ENCODE data around the gene USP6NL.

USP6NL gene

DNA sequence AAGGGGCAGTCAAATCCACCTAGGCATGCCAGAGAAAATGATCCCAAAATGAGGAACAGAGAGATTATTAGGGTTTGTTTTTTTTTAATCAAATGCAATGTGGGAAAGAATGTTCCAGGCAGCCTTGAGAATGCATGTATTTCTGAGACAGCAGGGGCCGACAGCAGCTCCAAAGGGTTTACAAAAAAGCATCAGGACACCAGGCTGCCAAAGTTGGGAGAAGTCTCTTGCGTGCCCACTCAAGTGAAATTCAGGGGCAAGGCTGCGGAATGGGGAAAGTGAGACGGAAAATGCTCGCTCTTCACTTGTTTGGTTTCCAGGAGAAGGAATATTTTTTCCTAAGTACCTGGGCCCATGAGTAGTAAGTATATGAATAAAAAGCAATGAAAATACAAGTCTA, 101.2 kb downstream of the USP6NL start:
- Histone ChIP-seq H3K18ac (ENCODE audit: low read length) (no peak overlapping the region), H3K36me3 (replicated peaks in 1 of 2; ENCODE audit: control insufficient read depth in 2 of 2, insufficient read depth in 2 of 2, low read length in 2 of 2) (peaks cover 8 to 34% of the 10 kb centered on the region in 2 donors), H3K27ac (replicated peaks; ENCODE audit: low read length) (no peak overlapping the region), H4K91ac (ENCODE audit: low read depth, low read length, poor library complexity) (no peak overlapping the region), H3K4me3 (ENCODE audit: low read length in 2 of 2) (no peak overlapping the region), H3K9ac (ENCODE audit: low read depth, low read length, poor library complexity) (no peak overlapping the region), H3K9me3 (replicated peaks in 1 of 2; ENCODE audit: control insufficient read depth in 2 of 2, insufficient read depth in 1 of 2, low read depth in 1 of 2, low read length in 2 of 2) (no peaks in the 10 kb centered on the region), H2BK5ac (ENCODE audit: low read length) (no peak overlapping the region), H3K23ac (ENCODE audit: low read depth, low read length, poor library complexity) (no peak overlapping the region), H2AFZ (ENCODE audit: low read length) (no peak overlapping the region), H3K27me3 (ENCODE audit: control insufficient read depth in 3 of 3, insufficient read depth in 3 of 3, low read depth in 1 of 3, low read length in 3 of 3) (no peaks in the 10 kb centered on the region), H4K8ac (ENCODE audit: low read depth, low read length) (no peak overlapping the region), H3K14ac (ENCODE audit: low read length) (no peak overlapping the region), H2BK120ac (ENCODE audit: low read depth, low read length) (no peak overlapping the region), H3K79me1 (ENCODE audit: low read depth, low read length) (no peaks in the 10 kb centered on the region), H3K4me1 (ENCODE audit: control insufficient read depth in 2 of 2, insufficient read depth in 1 of 2, low read depth in 1 of 2, low read length in 2 of 2) (peaks cover 6 to 9% of the 10 kb centered on the region in 2 donors), H2AK5ac (ENCODE audit: low read depth, low read length) (no peak overlapping the region), H3K4ac (ENCODE audit: low read length) (no peak overlapping the region), H3K4me2 (ENCODE audit: insufficient read depth, low read length, poor library complexity, severe bottlenecking) (no peak overlapping the region), H2BK12ac (ENCODE audit: low read length) (no peak overlapping the region), H2BK15ac (ENCODE audit: low read length) (no peak overlapping the region)
- DNase-seq (ENCODE audit: low spot score) = no peak
- WGBS, 2 donors (ENCODE audit: extremely low coverage in 2 of 2, insufficient read length in 2 of 2, insufficient replicate concordance in 1 of 2) = no CpG with 5 or more reads among the region's 5 CpGs

- H3K23ac ChIP-seq (ENCODE audit: low read depth, low read length, poor library complexity) = no peak overlapping the region
- H3K4me2 ChIP-seq (ENCODE audit: insufficient read depth, low read length, poor library complexity, severe bottlenecking) = no peak overlapping the region
- H2BK5ac ChIP-seq (ENCODE audit: low read length) = no peak overlapping the region
- H2BK15ac ChIP-seq (ENCODE audit: low read length) = no peak overlapping the region
- no peak overlapping the region for H2BK12ac ChIP-seq (ENCODE audit: low read length)
- peaks cover 12 to 13% of the 10 kb centered on the region in 2 donors for H3K4me1 ChIP-seq (ENCODE audit: control insufficient read depth in 2 of 2, insufficient read depth in 1 of 2, low read depth in 1 of 2, low read length in 2 of 2)
- no CpG with 5 or more reads among the region's 5 CpGs for WGBS, 2 donors (ENCODE audit: extremely low coverage in 2 of 2, insufficient read length in 2 of 2, insufficient replicate concordance in 1 of 2)
- peaks cover 8 to 42% of the 10 kb centered on the region in 2 donors for H3K36me3 ChIP-seq (replicated peaks in 1 of 2; ENCODE audit: control insufficient read depth in 2 of 2, insufficient read depth in 2 of 2, low read length in 2 of 2)
- no peaks in the 10 kb centered on the region for H3K9me3 ChIP-seq (replicated peaks in 1 of 2; ENCODE audit: control insufficient read depth in 2 of 2, insufficient read depth in 1 of 2, low read depth in 1 of 2, low read length in 2 of 2)
- H3K18ac ChIP-seq (ENCODE audit: low read length) = no peak overlapping the region
- H2AFZ ChIP-seq (ENCODE audit: low read length) = no peak overlapping the region
- no peak overlapping the region for H2AK5ac ChIP-seq (ENCODE audit: low read depth, low read length)
- H3K4me3 ChIP-seq (ENCODE audit: low read length in 2 of 2) = no peak overlapping the region
- no peak overlapping the region for H3K4ac ChIP-seq (ENCODE audit: low read length)
- no peak for DNase-seq (ENCODE audit: low spot score)
- H3K9ac ChIP-seq (ENCODE audit: low read depth, low read length, poor library complexity) = no peak overlapping the region
- peak overlapping the region; percentile 29 for H3K27ac ChIP-seq (replicated peaks; ENCODE audit: low read length)
- H3K27me3 ChIP-seq (ENCODE audit: control insufficient read depth in 3 of 3, insufficient read depth in 3 of 3, low read depth in 1 of 3, low read length in 3 of 3) = no peaks in the 10 kb centered on the region
- H3K79me1 ChIP-seq (ENCODE audit: low read depth, low read length) = no peaks in the 10 kb centered on the region
- H4K91ac ChIP-seq (ENCODE audit: low read depth, low read length, poor library complexity) = no peak overlapping the region
- no peak overlapping the region for H4K8ac ChIP-seq (ENCODE audit: low read depth, low read length)
- H2BK120ac ChIP-seq (ENCODE audit: low read depth, low read length) = no peak overlapping the region
- H3K14ac ChIP-seq (ENCODE audit: low read length) = no peak overlapping the region
Measured at GRCh38 chr10:11509036-11509435, 102.4 kb downstream of the USP6NL start.

GRCh38 chr10:11506247-11506789, 105.1 kb downstream of the USP6NL start:
- peak overlapping the region; percentile 77 for H3K27ac ChIP-seq (replicated peaks; ENCODE audit: low read length)
- no CpG with 5 or more reads among the region's 3 CpGs for WGBS, 2 donors (ENCODE audit: extremely low coverage in 2 of 2, insufficient read length in 2 of 2, insufficient replicate concordance in 1 of 2)
- no peak overlapping the region for H2AFZ ChIP-seq (ENCODE audit: low read length)
- no peak overlapping the region for H2BK15ac ChIP-seq (ENCODE audit: low read length)
- DNase-seq (ENCODE audit: low spot score) = no peak
- H3K36me3 ChIP-seq (replicated peaks in 1 of 2; ENCODE audit: control insufficient read depth in 2 of 2, insufficient read depth in 2 of 2, low read length in 2 of 2) = peaks cover 2 to 50% of the 10 kb centered on the region in 2 donors
- H3K18ac ChIP-seq (ENCODE audit: low read length) = no peak overlapping the region
- H3K4me3 ChIP-seq (ENCODE audit: low read length in 2 of 2) = no peak overlapping the region
- H3K4me2 ChIP-seq (ENCODE audit: insufficient read depth, low read length, poor library complexity, severe bottlenecking) = no peak overlapping the region
- peaks cover 13% of the 10 kb centered on the region in 2 donors for H3K4me1 ChIP-seq (ENCODE audit: control insufficient read depth in 2 of 2, insufficient read depth in 1 of 2, low read depth in 1 of 2, low read length in 2 of 2)
- no peak overlapping the region for H2BK5ac ChIP-seq (ENCODE audit: low read length)
- no peaks in the 10 kb centered on the region for H3K27me3 ChIP-seq (ENCODE audit: control insufficient read depth in 3 of 3, insufficient read depth in 3 of 3, low read depth in 1 of 3, low read length in 3 of 3)
- H4K8ac ChIP-seq (ENCODE audit: low read depth, low read length) = no peak overlapping the region
- no peaks in the 10 kb centered on the region for H3K9me3 ChIP-seq (replicated peaks in 1 of 2; ENCODE audit: control insufficient read depth in 2 of 2, insufficient read depth in 1 of 2, low read depth in 1 of 2, low read length in 2 of 2)
- no peak overlapping the region for H2AK5ac ChIP-seq (ENCODE audit: low read depth, low read length)
- H3K4ac ChIP-seq (ENCODE audit: low read length) = no peak overlapping the region
- no peak overlapping the region for H3K23ac ChIP-seq (ENCODE audit: low read depth, low read length, poor library complexity)
- H3K79me1 ChIP-seq (ENCODE audit: low read depth, low read length) = no peaks in the 10 kb centered on the region
- H3K9ac ChIP-seq (ENCODE audit: low read depth, low read length, poor library complexity) = no peak overlapping the region
- no peak overlapping the region for H2BK12ac ChIP-seq (ENCODE audit: low read length)
- H3K14ac ChIP-seq (ENCODE audit: low read length) = no peak overlapping the region
- H4K91ac ChIP-seq (ENCODE audit: low read depth, low read length, poor library complexity) = no peak overlapping the region
- no peak overlapping the region for H2BK120ac ChIP-seq (ENCODE audit: low read depth, low read length)

- Histone ChIP-seq H3K9me3 (replicated peaks in 1 of 2; ENCODE audit: control insufficient read depth in 2 of 2, insufficient read depth in 1 of 2, low read depth in 1 of 2, low read length in 2 of 2) (no peaks in the 10 kb centered on the region), H2BK120ac (ENCODE audit: low read depth, low read length) (no peak overlapping the region), H3K79me1 (ENCODE audit: low read depth, low read length) (no peaks in the 10 kb centered on the region), H3K14ac (ENCODE audit: low read length) (no peak overlapping the region), H3K4me2 (ENCODE audit: insufficient read depth, low read length, poor library complexity, severe bottlenecking) (peak overlapping the region; percentile 11), H3K9ac (ENCODE audit: low read depth, low read length, poor library complexity) (no peak overlapping the region), H3K36me3 (replicated peaks in 1 of 2; ENCODE audit: control insufficient read depth in 2 of 2, insufficient read depth in 2 of 2, low read length in 2 of 2) (peaks cover 2 to 57% of the 10 kb centered on the region in 2 donors), H4K8ac (ENCODE audit: low read depth, low read length) (no peak overlapping the region), H2BK15ac (ENCODE audit: low read length) (no peak overlapping the region), H2BK5ac (ENCODE audit: low read length) (no peak overlapping the region), H2BK12ac (ENCODE audit: low read length) (no peak overlapping the region), H4K91ac (ENCODE audit: low read depth, low read length, poor library complexity) (no peak overlapping the region), H2AFZ (ENCODE audit: low read length) (no peak overlapping the region), H3K4me1 (ENCODE audit: control insufficient read depth in 2 of 2, insufficient read depth in 1 of 2, low read depth in 1 of 2, low read length in 2 of 2) (peaks cover 11 to 13% of the 10 kb centered on the region in 2 donors), H3K18ac (ENCODE audit: low read length) (no peak overlapping the region), H3K27ac (replicated peaks; ENCODE audit: low read length) (peak overlapping the region; percentile 77), H3K4me3 (ENCODE audit: low read length in 2 of 2) (no peak overlapping the region), H3K23ac (ENCODE audit: low read depth, low read length, poor library complexity) (no peak overlapping the region), H2AK5ac (ENCODE audit: low read depth, low read length) (no peak overlapping the region), H3K27me3 (ENCODE audit: control insufficient read depth in 3 of 3, insufficient read depth in 3 of 3, low read depth in 1 of 3, low read length in 3 of 3) (no peaks in the 10 kb centered on the region), H3K4ac (ENCODE audit: low read length) (no peak overlapping the region)
- DNase-seq (ENCODE audit: low spot score) = peak; percentile 60
- whole genome bisulfite sequencing, 2 donors (ENCODE audit: extremely low coverage in 2 of 2, insufficient read length in 2 of 2, insufficient replicate concordance in 1 of 2) = no CpG with 5 or more reads among the region's 3 CpGs
Measured at GRCh38 chr10:11505639-11506038, 105.8 kb downstream of the USP6NL start.
